Measurements from ENCODE around the gene TMCO6.

TMCO6 gene

DNA sequence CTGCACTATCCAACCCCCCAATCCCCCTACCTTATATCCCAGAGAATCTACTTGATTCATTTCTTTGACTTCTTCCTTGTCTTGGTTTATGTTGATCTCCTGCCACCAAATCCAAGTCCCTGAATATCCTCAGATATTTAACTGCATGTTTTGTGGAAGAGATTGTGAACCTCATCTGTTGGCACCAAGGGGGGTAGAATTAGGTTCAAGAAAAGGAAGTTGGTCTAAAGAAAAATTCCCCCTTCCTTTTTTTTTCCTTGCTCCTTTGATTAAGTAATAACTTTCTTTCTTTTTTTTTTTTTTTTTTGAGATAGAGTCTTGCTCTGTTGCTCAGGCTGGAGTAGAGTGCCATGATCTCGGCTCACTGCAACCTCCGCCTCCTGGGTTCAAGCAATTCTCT, 5.8 kb upstream of the TMCO6 start:
- CTCF ChIA-PET = interaction anchor here (2.0 to 3.2 kb wide), 2 partner anchors 13 to 261 kb away, joined by 10 to 12 read pairs; partner anchors contain the start of genes IK and NDUFA2
- POLR2A ChIA-PET = interaction anchor here (0.6 kb wide), 1 partner anchor 28 kb away, joined by 6 read pairs; no protein-coding TSS in a partner anchor
- H3K36me3 ChIP-seq (ENCODE audit: control insufficient read depth in 2 of 2, insufficient read depth in 1 of 2, low read length in 2 of 2) = no peaks in the 10 kb centered on the region
- no peak overlapping the region for H3K27ac ChIP-seq (ENCODE audit: extremely low read depth, low read depth, low read length)
- H3K4me1 ChIP-seq (ENCODE audit: control insufficient read depth, insufficient read depth, low read length) = no peaks in the 10 kb centered on the region
- no peaks in the 10 kb centered on the region; the same call in 1 of the 2 replicates for H3K9me3 ChIP-seq (ENCODE audit: control insufficient read depth, insufficient read depth, low read depth, low read length)
- no peak overlapping the region for H3K4me3 ChIP-seq (ENCODE audit: low read depth, low read length)
- TF ChIP-seq, protein P1, sequence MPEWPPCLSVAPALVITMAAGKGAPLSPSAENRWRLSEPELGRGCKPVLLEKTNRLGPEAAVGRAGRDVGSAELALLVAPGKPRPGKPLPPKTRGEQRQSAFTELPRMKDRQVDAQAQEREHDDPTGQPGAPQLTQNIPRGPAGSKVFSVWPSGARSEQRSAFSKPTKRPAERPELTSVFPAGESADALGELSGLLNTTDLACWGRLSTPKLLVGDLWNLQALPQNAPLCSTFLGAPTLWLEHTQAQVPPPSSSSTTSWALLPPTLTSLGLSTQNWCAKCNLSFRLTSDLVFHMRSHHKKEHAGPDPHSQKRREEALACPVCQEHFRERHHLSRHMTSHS (tag by site-specific recombination; IDR thresholded peaks at IDR 0.05) = no peak
- TF ChIP-seq ZSCAN23 (tag by site-specific recombination; IDR thresholded peaks at IDR 0.05) (no peak), ZNF423 (tag by site-specific recombination; IDR thresholded peaks at IDR 0.05) (no peak), ZNF585B (tag by site-specific recombination; IDR thresholded peaks at IDR 0.05) (no peak), KLF16 (tag by site-specific recombination; IDR thresholded peaks at IDR 0.05) (no peak), GLIS1 (tag by site-specific recombination; IDR thresholded peaks at IDR 0.05) (no peak), ZBTB20 (tag by site-specific recombination; IDR thresholded peaks at IDR 0.05) (no peak), ZBTB1 (tag by site-specific recombination; IDR thresholded peaks at IDR 0.05) (no peak), ZNF292 (tag by site-specific recombination; IDR thresholded peaks at IDR 0.05; ENCODE audit: borderline replicate concordance, low read depth) (no peak), ZNF626 (tag by site-specific recombination; IDR thresholded peaks at IDR 0.05) (no peak), SCRT2 (tag by site-specific recombination; IDR thresholded peaks at IDR 0.05) (no peak), ZNF48 (tag by site-specific recombination; IDR thresholded peaks at IDR 0.05) (no peak), ZNF223 (tag by site-specific recombination; IDR thresholded peaks at IDR 0.05) (no peak), AEBP2 (tag by site-specific recombination; IDR thresholded peaks at IDR 0.05; ENCODE audit: borderline replicate concordance) (no peak), GLIS2 (tag by site-specific recombination; IDR thresholded peaks at IDR 0.05) (no peak)
- TF ChIP-seq, protein P2, sequence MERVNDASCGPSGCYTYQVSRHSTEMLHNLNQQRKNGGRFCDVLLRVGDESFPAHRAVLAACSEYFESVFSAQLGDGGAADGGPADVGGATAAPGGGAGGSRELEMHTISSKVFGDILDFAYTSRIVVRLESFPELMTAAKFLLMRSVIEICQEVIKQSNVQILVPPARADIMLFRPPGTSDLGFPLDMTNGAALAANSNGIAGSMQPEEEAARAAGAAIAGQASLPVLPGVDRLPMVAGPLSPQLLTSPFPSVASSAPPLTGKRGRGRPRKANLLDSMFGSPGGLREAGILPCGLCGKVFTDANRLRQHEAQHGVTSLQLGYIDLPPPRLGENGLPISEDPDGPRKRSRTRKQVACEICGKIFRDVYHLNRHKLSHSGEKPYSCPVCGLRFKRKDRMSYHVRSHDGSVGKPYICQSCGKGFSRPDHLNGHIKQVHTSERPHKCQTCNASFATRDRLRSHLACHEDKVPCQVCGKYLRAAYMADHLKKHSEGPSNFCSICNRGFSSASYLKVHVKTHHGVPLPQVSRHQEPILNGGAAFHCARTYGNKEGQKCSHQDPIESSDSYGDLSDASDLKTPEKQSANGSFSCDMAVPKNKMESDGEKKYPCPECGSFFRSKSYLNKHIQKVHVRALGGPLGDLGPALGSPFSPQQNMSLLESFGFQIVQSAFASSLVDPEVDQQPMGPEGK (tag by site-specific recombination; IDR thresholded peaks at IDR 0.05) = no peak

DNA sequence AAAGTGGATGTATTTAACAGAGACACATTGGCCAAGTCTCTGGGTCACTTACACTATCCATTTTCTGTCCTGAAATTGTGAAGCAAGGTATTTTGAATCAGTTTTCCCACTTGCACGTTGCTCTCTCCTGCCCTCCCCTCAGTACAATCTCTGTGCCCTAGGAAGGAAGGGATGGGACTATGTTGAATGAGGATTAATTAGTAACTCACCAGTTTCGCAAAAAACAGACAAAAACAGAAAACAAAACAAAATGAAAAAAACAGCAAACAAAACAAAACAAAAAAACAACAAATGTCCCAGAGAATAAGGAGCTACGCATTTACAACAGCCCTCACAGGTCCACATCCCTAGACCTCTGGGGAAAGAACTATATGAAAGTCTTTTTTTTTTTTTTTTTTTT, 5.1 kb upstream of the TMCO6 start:
- POLR2A ChIA-PET = interaction anchor here (0.7 to 1.7 kb wide), 3 partner anchors 13 to 1475 kb away, joined by 3 to 9 read pairs (median 3); partner anchors contain the start of genes IK and NDUFA2

More for the DNA sequence above, 5.1 kb upstream of the TMCO6 start:
- no peak for TF ChIP-seq BCL6B (tag by site-specific recombination; IDR thresholded peaks at IDR 0.05)
- TF ChIP-seq ZNF10 (tag by site-specific recombination; IDR thresholded peaks at IDR 0.05) = no peak
- TF ChIP-seq ZNF280C (tag by site-specific recombination; IDR thresholded peaks at IDR 0.05) = no peak
- CTCF ChIA-PET = interaction anchor here (0.5 to 3.2 kb wide), 11 partner anchors 11 to 1474 kb away, joined by 3 to 12 read pairs (median 4); partner anchors contain the start of genes EIF4EBP3, IK and NDUFA2
- H3K36me3 ChIP-seq (ENCODE audit: control insufficient read depth in 2 of 2, insufficient read depth in 1 of 2, low read length in 2 of 2) = no peaks in the 10 kb centered on the region
- no peak overlapping the region for H3K27ac ChIP-seq (ENCODE audit: extremely low read depth, low read depth, low read length)
- H3K4me1 ChIP-seq (ENCODE audit: control insufficient read depth, insufficient read depth, low read length) = no peaks in the 10 kb centered on the region
- no peak overlapping the region for H3K4me3 ChIP-seq (ENCODE audit: low read depth, low read length)
- no peaks in the 10 kb centered on the region for H3K9me3 ChIP-seq (ENCODE audit: control insufficient read depth, insufficient read depth, low read depth, low read length)

All from HEK293 (cell line).